Mesenchymal stem cell (in vitro differentiated cells and primary cell): ENCODE measurements around the gene MPL.

Experiments used
- DNase-seq: peaks from one replicate; pipeline ENCODE4 v3.0.0-alpha.2; 2013
- H2AFZ ChIP-seq: one replicate; pipeline ENCODE4 v1.6.1; 2013; ENCODE audit warnings: low read depth, mild to moderate bottlenecking, control low read depth, inconsistent platforms, low read length, moderate library complexity
- H2AK5ac ChIP-seq: 2 replicates; pipeline ENCODE4 v1.6.1; 2013; ENCODE audit warnings: low read length, moderate library complexity, mild to moderate bottlenecking, inconsistent platforms; ENCODE audit not compliant: severe bottlenecking
- H2BK120ac ChIP-seq: one replicate; pipeline ENCODE4 v1.6.1; 2013; ENCODE audit warnings: low read depth, mild to moderate bottlenecking, inconsistent platforms, low read length, moderate library complexity
- H2BK12ac ChIP-seq, 2 experiments: one replicate each; pipeline ENCODE4 v1.6.1; 2013; ENCODE audit warnings: inconsistent platforms in 2 of 2, low read length in 2 of 2, mild to moderate bottlenecking in 2 of 2, moderate library complexity in 2 of 2, control low read depth in 1 of 2
- H2BK15ac ChIP-seq: one replicate; pipeline ENCODE4 v1.6.1; 2013; ENCODE audit warnings: mild to moderate bottlenecking, low read depth, inconsistent platforms; ENCODE audit not compliant: poor library complexity, severe bottlenecking
- H2BK5ac ChIP-seq: 2 replicates; pipeline ENCODE4 v1.6.1; 2013; ENCODE audit warnings: low read depth, mild to moderate bottlenecking, low read length, control low read depth, inconsistent platforms; ENCODE audit not compliant: poor library complexity, severe bottlenecking
- H3K14ac ChIP-seq, 2 experiments: one replicate each; pipeline ENCODE4 v1.6.1; 2013; ENCODE audit warnings: inconsistent platforms in 2 of 2, low read length in 2 of 2, control low read depth in 1 of 2, mild to moderate bottlenecking in 1 of 2, moderate library complexity in 1 of 2
- H3K18ac ChIP-seq, 2 experiments: one replicate each; pipeline ENCODE4 v1.6.1; 2013; ENCODE audit warnings: inconsistent platforms in 2 of 2, low read length in 2 of 2, control low read depth in 1 of 2, low read depth in 1 of 2, mild to moderate bottlenecking in 1 of 2
- H3K23ac ChIP-seq, 2 experiments: one replicate each; pipeline ENCODE4 v1.6.1; 2013; ENCODE audit warnings: inconsistent platforms in 2 of 2, low read length in 2 of 2, mild to moderate bottlenecking in 2 of 2, moderate library complexity in 2 of 2, control low read depth in 1 of 2
- H3K27ac ChIP-seq: 2 replicates; pipeline ENCODE4 v1.5.1; 2013; ENCODE audit warnings: mild to moderate bottlenecking, moderate library complexity, low read length, control low read depth, inconsistent platforms; ENCODE audit not compliant: poor library complexity, severe bottlenecking
- H3K27me3 ChIP-seq, 2 experiments: 2 replicates each; pipeline versions ENCODE4 v1.6.1 to v1.7.0; 2013; ENCODE audit warnings: low read length in 2 of 2, mild to moderate bottlenecking in 2 of 2, moderate library complexity in 2 of 2, control low read depth in 1 of 2, inconsistent platforms in 1 of 2; ENCODE audit not compliant: control insufficient read depth in 1 of 2, insufficient read depth in 1 of 2
- H3K36me3 ChIP-seq, 2 experiments: 2 replicates each; pipeline versions ENCODE4 v1.6.1 to v1.7.0; 2013; ENCODE audit warnings: low read length in 2 of 2, control low read depth in 1 of 2, inconsistent platforms in 1 of 2, low read depth in 1 of 2, mild to moderate bottlenecking in 1 of 2; ENCODE audit not compliant: insufficient read depth in 2 of 2, control insufficient read depth in 1 of 2
- H3K4ac ChIP-seq, 2 experiments: one replicate each; pipeline ENCODE4 v1.6.1; 2013; ENCODE audit warnings: inconsistent platforms in 2 of 2, low read length in 2 of 2, mild to moderate bottlenecking in 2 of 2, moderate library complexity in 2 of 2, control low read depth in 1 of 2, low read depth in 1 of 2
- H3K4me1 ChIP-seq: 2 replicates; pipeline ENCODE4 v1.6.1; 2013; ENCODE audit warnings: low read depth, low read length, control low read depth; ENCODE audit not compliant: control insufficient read depth, insufficient read depth
- H3K4me2 ChIP-seq: 2 replicates; pipeline ENCODE4 v1.6.1; 2013; ENCODE audit warnings: low read length, mild to moderate bottlenecking, inconsistent platforms; ENCODE audit not compliant: poor library complexity, severe bottlenecking
- H3K4me3 ChIP-seq, 2 experiments: 2 replicates each; pipeline versions ENCODE4 v1.5.1 to v1.7.0; 2013; ENCODE audit warnings: low read length in 2 of 2, mild to moderate bottlenecking in 2 of 2, control low read depth in 1 of 2, low read depth in 1 of 2; ENCODE audit not compliant: insufficient read depth in 1 of 2
- H3K79me1 ChIP-seq: replicated peaks from 2 replicates; pipeline ENCODE4 v1.6.1; 2013; ENCODE audit warnings: mild to moderate bottlenecking, control low read depth, low read length, inconsistent platforms; ENCODE audit not compliant: poor library complexity, severe bottlenecking
- H3K9ac ChIP-seq: 2 replicates; pipeline ENCODE4 v1.7.0; 2013; ENCODE audit warnings: mild to moderate bottlenecking, low read length, moderate library complexity
- H3K9me3 ChIP-seq: 2 replicates; pipeline ENCODE4 v1.7.0; 2013; ENCODE audit warnings: mild to moderate bottlenecking, low read length; ENCODE audit not compliant: control insufficient read depth
- H4K8ac ChIP-seq: one replicate; pipeline ENCODE4 v1.6.1; 2013; ENCODE audit warnings: inconsistent platforms, mild to moderate bottlenecking, low read length, moderate library complexity
- H4K91ac ChIP-seq: one replicate; pipeline ENCODE4 v1.6.1; 2013; ENCODE audit warnings: mild to moderate bottlenecking, low read length, inconsistent platforms
- WGBS: methylation state at CpG from one replicate; pipeline ENCODE4 v1.1.7; 2013; ENCODE audit warnings: mixed read lengths; 5-methylcytosine and 5-hydroxymethylcytosine counted together

MPL gene

GRCh38 chr1:43304771-43305300 lies 32.8 kb upstream of the MPL start:
- H4K8ac ChIP-seq = no peak overlapping the region
- no peaks in the 10 kb centered on the region for H3K9me3 ChIP-seq
- no peak overlapping the region for H2AFZ ChIP-seq
- no peak overlapping the region for H3K23ac ChIP-seq
- H2BK15ac ChIP-seq = no peak overlapping the region
- no peak overlapping the region for H3K14ac ChIP-seq
- no peak overlapping the region for H4K91ac ChIP-seq
- no peak overlapping the region for H2BK120ac ChIP-seq
- H3K27me3 ChIP-seq = peaks cover 3 to 5% of the 10 kb centered on the region in 2 experiments
- no peak for DNase-seq
- H3K4me2 ChIP-seq = no peak overlapping the region
- H3K9ac ChIP-seq = no peak overlapping the region
- H3K4me3 ChIP-seq = no peak overlapping the region
- WGBS = 96% methylated on average over 46 of the region's 46 CpGs
- H3K27ac ChIP-seq = no peak overlapping the region
- no peak overlapping the region for H2BK12ac ChIP-seq
- peaks cover 4% of the 10 kb centered on the region for H3K4me1 ChIP-seq
- H3K18ac ChIP-seq = no peak overlapping the region
- no peak overlapping the region for H2BK5ac ChIP-seq
- no peaks in the 10 kb centered on the region for H3K79me1 ChIP-seq
- no peak overlapping the region for H3K4ac ChIP-seq
- no peak overlapping the region for H2AK5ac ChIP-seq
- no peaks in the 10 kb centered on the region for H3K36me3 ChIP-seq

GRCh38 chr1:43305461-43305860 lies 32.2 kb upstream of the MPL start:
- Histone ChIP-seq H3K79me1 (no peaks in the 10 kb centered on the region), H3K9me3 (no peaks in the 10 kb centered on the region), H2BK15ac (no peak overlapping the region), H3K23ac (no peak overlapping the region), H3K9ac (no peak overlapping the region), H2BK120ac (no peak overlapping the region), H2AK5ac (no peak overlapping the region), H3K14ac (no peak overlapping the region), H4K91ac (no peak overlapping the region), H2BK5ac (no peak overlapping the region), H3K4me1 (peaks cover 7% of the 10 kb centered on the region), H3K4me3 (no peak overlapping the region), H3K36me3 (no peaks in the 10 kb centered on the region), H3K18ac (no peak overlapping the region), H4K8ac (no peak overlapping the region), H2AFZ (no peak overlapping the region), H2BK12ac (no peak overlapping the region), H3K27ac (no peak overlapping the region), H3K27me3 (peaks cover 3 to 5% of the 10 kb centered on the region in 2 experiments), H3K4me2 (no peak overlapping the region), H3K4ac (no peak overlapping the region)
- 83% methylated on average over 3 of the region's 3 CpGs for WGBS
- no peak for DNase-seq

GRCh38 chr1:43305926-43306687 lies 31.5 kb upstream of the MPL start:
- Histone ChIP-seq H3K14ac (no peak overlapping the region), H3K23ac (no peak overlapping the region), H3K27me3 (peaks cover 3 to 8% of the 10 kb centered on the region in 2 experiments), H2BK5ac (no peak overlapping the region), H3K4ac (no peak overlapping the region), H2BK15ac (no peak overlapping the region), H2AK5ac (no peak overlapping the region), H3K18ac (no peak overlapping the region), H2BK120ac (no peak overlapping the region), H3K27ac (no peak overlapping the region), H3K36me3 (no peaks in the 10 kb centered on the region), H3K4me3 (no peak overlapping the region), H4K91ac (no peak overlapping the region), H2BK12ac (no peak overlapping the region), H3K9ac (no peak overlapping the region), H3K9me3 (no peaks in the 10 kb centered on the region), H2AFZ (no peak overlapping the region), H3K4me1 (peaks cover 7% of the 10 kb centered on the region), H3K79me1 (no peaks in the 10 kb centered on the region), H4K8ac (no peak overlapping the region), H3K4me2 (no peak overlapping the region)
- 72% methylated on average over 6 of the region's 6 CpGs for WGBS
- DNase-seq = no peak

DNA sequence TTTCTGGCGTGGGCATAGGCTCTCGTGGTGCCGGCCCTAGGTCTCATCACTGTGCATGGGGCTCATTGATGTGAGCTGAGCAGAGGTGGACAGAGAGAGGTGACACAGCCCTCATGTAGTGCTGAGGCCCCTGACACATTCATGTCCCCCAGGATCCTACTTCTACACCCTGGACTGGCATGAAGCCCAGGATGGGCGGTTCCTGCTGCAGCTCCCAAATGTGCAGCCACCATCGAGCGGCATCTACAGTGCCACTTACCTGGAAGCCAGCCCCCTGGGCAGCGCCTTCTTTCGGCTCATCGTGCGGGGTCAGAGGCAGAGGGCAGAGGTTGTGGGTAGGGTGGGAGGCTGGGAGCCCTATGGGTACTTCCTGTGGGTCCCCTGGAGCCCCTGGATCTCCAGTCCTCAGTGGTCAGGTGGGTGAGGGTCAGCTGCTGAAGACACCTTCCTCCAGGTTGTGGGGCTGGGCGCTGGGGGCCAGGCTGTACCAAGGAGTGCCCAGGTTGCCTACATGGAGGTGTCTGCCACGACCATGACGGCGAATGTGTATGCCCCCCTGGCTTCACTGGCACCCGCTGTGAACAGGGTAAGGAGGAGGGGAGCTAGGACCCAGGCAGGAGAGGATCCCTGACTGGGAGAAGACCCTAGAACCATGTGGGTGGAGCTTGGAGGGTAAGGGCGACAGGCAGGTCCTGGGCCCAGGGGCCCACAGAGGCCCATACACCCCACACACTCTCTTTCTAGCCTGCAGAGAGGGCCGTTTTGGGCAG lies 30.7 kb upstream of the MPL start:
- no peak overlapping the region for H3K4me2 ChIP-seq
- no peak overlapping the region for H2BK12ac ChIP-seq
- H3K9ac ChIP-seq = no peak overlapping the region
- H3K14ac ChIP-seq = no peak overlapping the region
- H3K36me3 ChIP-seq = no peaks in the 10 kb centered on the region
- H3K23ac ChIP-seq = no peak overlapping the region
- no peak overlapping the region for H3K4me3 ChIP-seq
- H2BK5ac ChIP-seq = no peak overlapping the region
- H3K27me3 ChIP-seq = peaks cover 3 to 10% of the 10 kb centered on the region in 2 experiments
- H4K8ac ChIP-seq = no peak overlapping the region
- H2AK5ac ChIP-seq = no peak overlapping the region
- no peak overlapping the region for H3K18ac ChIP-seq
- 91% methylated on average over 16 of the region's 17 CpGs for WGBS
- H3K79me1 ChIP-seq = no peaks in the 10 kb centered on the region
- no peak overlapping the region for H4K91ac ChIP-seq
- no peak overlapping the region for H2BK120ac ChIP-seq
- H3K4me1 ChIP-seq = peaks cover 7% of the 10 kb centered on the region
- H3K4ac ChIP-seq = no peak overlapping the region
- H2AFZ ChIP-seq = no peak overlapping the region
- no peaks in the 10 kb centered on the region for H3K9me3 ChIP-seq
- DNase-seq = no peak
- no peak overlapping the region for H3K27ac ChIP-seq
- no peak overlapping the region for H2BK15ac ChIP-seq
